ENCODE data around the gene NAT8.

DNA sequence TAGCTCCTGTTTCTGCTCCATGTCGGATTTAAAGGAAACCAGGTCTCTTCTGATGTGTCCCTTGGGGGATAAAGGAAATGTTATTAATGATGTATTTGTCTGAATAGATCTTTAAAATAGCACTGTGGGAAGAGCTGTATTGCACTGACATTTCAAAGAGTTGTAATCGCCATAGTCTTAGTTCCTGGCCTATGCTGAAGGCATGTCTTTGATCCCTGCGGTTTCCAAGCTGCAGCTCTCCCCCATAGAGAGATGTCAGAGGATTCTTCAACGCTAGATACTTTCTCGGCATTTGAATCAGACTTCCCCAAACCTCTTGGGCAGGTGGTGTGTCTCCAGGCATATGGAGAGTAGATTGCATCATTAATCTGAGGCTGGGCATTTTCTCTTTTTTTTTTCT is 40.4 kb downstream of the NAT8 start:
- TF ChIP-seq, protein P1, sequence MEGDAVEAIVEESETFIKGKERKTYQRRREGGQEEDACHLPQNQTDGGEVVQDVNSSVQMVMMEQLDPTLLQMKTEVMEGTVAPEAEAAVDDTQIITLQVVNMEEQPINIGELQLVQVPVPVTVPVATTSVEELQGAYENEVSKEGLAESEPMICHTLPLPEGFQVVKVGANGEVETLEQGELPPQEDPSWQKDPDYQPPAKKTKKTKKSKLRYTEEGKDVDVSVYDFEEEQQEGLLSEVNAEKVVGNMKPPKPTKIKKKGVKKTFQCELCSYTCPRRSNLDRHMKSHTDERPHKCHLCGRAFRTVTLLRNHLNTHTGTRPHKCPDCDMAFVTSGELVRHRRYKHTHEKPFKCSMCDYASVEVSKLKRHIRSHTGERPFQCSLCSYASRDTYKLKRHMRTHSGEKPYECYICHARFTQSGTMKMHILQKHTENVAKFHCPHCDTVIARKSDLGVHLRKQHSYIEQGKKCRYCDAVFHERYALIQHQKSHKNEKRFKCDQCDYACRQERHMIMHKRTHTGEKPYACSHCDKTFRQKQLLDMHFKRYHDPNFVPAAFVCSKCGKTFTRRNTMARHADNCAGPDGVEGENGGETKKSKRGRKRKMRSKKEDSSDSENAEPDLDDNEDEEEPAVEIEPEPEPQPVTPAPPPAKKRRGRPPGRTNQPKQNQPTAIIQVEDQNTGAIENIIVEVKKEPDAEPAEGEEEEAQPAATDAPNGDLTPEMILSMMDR (IDR thresholded peaks at IDR 0.05; ENCODE audit: low read depth, low read length), result no peak
- no peak for TF ChIP-seq EZH2phosphoT487 (IDR thresholded peaks at IDR 0.05; ENCODE audit: low read depth)
